PC-3 (cell line): ENCODE data around the gene KRT35. TPM values are rescaled to one million over a fixed set of nuclear protein-coding genes. Genes with fewer than 3 reads are reported as not detected.

Experiments used
- ATAC-seq: fragments of 200-7000 bp; cut with Tn5 transposase; 2 replicates; pipeline ENCODE4 v1.9.1; 2020; ENCODE audit warnings: mild to moderate bottlenecking, moderate library complexity
- BruUV-seq: library from RNA; stranded (reverse); fragments of 400-500 nt; replicated peaks from 2 replicates; lab custom pipeline; 2021; lab: Mats Ljungman, UMichigan
- CTCF ChIA-PET: fragments of 300-600 bp; sonication (Branson Sonifier 250); formaldehyde crosslinking; loops from one replicate; lab custom pipeline; 2022; ENCODE audit warnings: antibody characterized with exemption; lab: Charles Lee
- POLR2A ChIA-PET: fragments of 300-600 bp; sonication (Branson Sonifier 250); formaldehyde crosslinking; loops from one replicate; lab custom pipeline; 2022; ENCODE audit warnings: antibody characterized with exemption; ENCODE audit not compliant: unreplicated experiment; lab: Charles Lee
- DNase-seq: peaks from one replicate; pipeline ENCODE4 v3.0.0-alpha.2; 2015
- H2AFZ ChIP-seq: fragments of 300-600 bp; sonication (generic); 2 replicates; pipeline ENCODE4 v1.6.0; 2016; ENCODE audit warnings: antibody characterized with exemption, low read length
- H3F3A ChIP-seq: fragments of 300-600 bp; sonication (generic); one replicate; pipeline ENCODE4 v1.6.0; 2017; ENCODE audit warnings: antibody characterized with exemption, low read length, control low read depth, mild to moderate bottlenecking; ENCODE audit not compliant: unreplicated experiment
- H3K27ac ChIP-seq: fragments of 300-600 bp; sonication (generic); 2 replicates; pipeline ENCODE4 v1.5.1; 2016; ENCODE audit warnings: mild to moderate bottlenecking, low read length
- H3K27me3 ChIP-seq: fragments of 300-600 bp; sonication (generic); 2 replicates; pipeline ENCODE4 v1.6.1; 2016; ENCODE audit warnings: low read length, mixed read lengths
- H3K36me3 ChIP-seq: fragments of 300-600 bp; sonication (generic); 2 replicates; pipeline ENCODE4 v1.6.1; 2016; ENCODE audit warnings: low read depth, mixed run types, low read length, mixed read lengths
- H3K4me1 ChIP-seq: fragments of 300-600 bp; sonication (generic); 2 replicates; pipeline ENCODE4 v1.5.1; 2016; ENCODE audit warnings: low read length; ENCODE audit not compliant: insufficient read depth
- H3K4me2 ChIP-seq: fragments of 300-600 bp; sonication (generic); 2 replicates; pipeline ENCODE4 v1.6.0; 2016; ENCODE audit warnings: low read length
- H3K4me3 ChIP-seq: fragments of 300-600 bp; sonication (generic); 2 replicates; pipeline ENCODE4 v1.5.1; 2016; ENCODE audit warnings: mild to moderate bottlenecking, low read length, mixed read lengths
- H3K79me2 ChIP-seq: fragments of 300-600 bp; sonication (generic); 2 replicates; pipeline ENCODE4 v1.6.1; 2017; ENCODE audit warnings: low read length, mixed read lengths
- H3K9ac ChIP-seq: fragments of 300-600 bp; sonication (generic); 2 replicates; pipeline ENCODE4 v1.6.0; 2016; ENCODE audit warnings: mild to moderate bottlenecking, low read length
- H3K9me2 ChIP-seq: fragments of 300-600 bp; sonication (generic); replicated peaks from 2 replicates; pipeline ENCODE4 v1.6.1; 2016; ENCODE audit warnings: mixed run types, low read length, mixed read lengths
- H3K9me3 ChIP-seq: fragments of 300-600 bp; sonication (generic); 2 replicates; pipeline ENCODE4 v1.6.1; 2016; ENCODE audit warnings: low read length, mixed read lengths
- H4K20me1 ChIP-seq: fragments of 300-600 bp; sonication (generic); 2 replicates; pipeline ENCODE4 v1.6.1; 2016; ENCODE audit warnings: low read length, mixed read lengths
- CTCF ChIP-seq: fragments of 300-600 bp; sonication (generic); conservative IDR thresholded peaks from 2 replicates; pipeline ENCODE4 v1.5.1; 2017; ENCODE audit warnings: antibody characterized with exemption, low read depth, mild to moderate bottlenecking, low read length
- EZH2 ChIP-seq: fragments of 300-600 bp; sonication (generic); IDR thresholded peaks from one replicate; pipeline ENCODE4 v1.6.1; 2017; ENCODE audit warnings: antibody characterized with exemption, mild to moderate bottlenecking, low read length; ENCODE audit not compliant: unreplicated experiment
- EZH2phosphoT487 ChIP-seq: fragments of 300-600 bp; sonication (generic); IDR thresholded peaks from 2 replicates; pipeline ENCODE4 v1.6.1; 2018; ENCODE audit warnings: mild to moderate bottlenecking, antibody characterized with exemption, low read length, borderline replicate concordance
- intact Hi-C: fragments of 100-400 bp; cut with micrococcal nuclease; formaldehyde crosslinking; loops from 2 replicates; pipeline ENCODE4 v1.9.0; 2023
- total RNA-seq: library from RNA; depleted of rRNA; stranded (reverse); fragments of >200 nt; gene quantifications from 2 replicates; pipeline ENCODE4 v1.2.3, GENCODE V29; 2014

Gene KRT35
- total RNA-seq, 1 experiment from 2014 or later, result not detected

- Histone ChIP-seq H3K4me1 (no peaks in the 10 kb centered on the region), H3K27me3 (no peaks in the 10 kb centered on the region), H3F3A (no peaks in the 10 kb centered on the region), H3K9me2 (no peaks in the 10 kb centered on the region), H3K4me2 (no peak within 1 kb of the TSS), H3K27ac (no peak within 1 kb of the TSS), H3K9me3 (no peaks in the 10 kb centered on the region), H3K79me2 (no peaks in the 10 kb centered on the region), H3K4me3 (no peak within 1 kb of the TSS), H4K20me1 (no peaks in the 10 kb centered on the region), H3K9ac (no peak within 1 kb of the TSS), H3K36me3 (no peaks in the 10 kb centered on the region), H2AFZ (no peak within 1 kb of the TSS)
- no TSS peak for BruUV-seq
- DNase-seq (no peak), ATAC-seq (no peak)
- CTCF ChIA-PET, result no interaction called here
- TF ChIP-seq EZH2phosphoT487 (no peak), CTCF (no peak), EZH2 (no peak)
- intact Hi-C loops, result no loop called here
- POLR2A ChIA-PET, result no interaction called here
Observed at GRCh38 chr17:41440531-41441033, 40.4 kb downstream of the KRT35 start, which contains the start of gene KRT38. Gene KRT38 (minus strand): TSS chr17:41440983. CDS start chr17:41440921, 62 bp downstream.

- Histone ChIP-seq H3F3A (no peaks in the 10 kb centered on the region), H3K27me3 (no peaks in the 10 kb centered on the region), H4K20me1 (no peaks in the 10 kb centered on the region), H3K4me1 (no peaks in the 10 kb centered on the region), H3K4me3 (no peak overlapping the region), H3K9ac (no peak overlapping the region), H3K36me3 (no peaks in the 10 kb centered on the region), H2AFZ (no peak overlapping the region), H3K9me2 (no peaks in the 10 kb centered on the region), H3K9me3 (no peaks in the 10 kb centered on the region), H3K4me2 (no peak overlapping the region), H3K79me2 (no peaks in the 10 kb centered on the region), H3K27ac (no peak overlapping the region)
- intact Hi-C loops, result no loop called here
- DNase-seq (no peak), ATAC-seq (no peak)
- TF ChIP-seq EZH2phosphoT487 (no peak), EZH2 (no peak), CTCF (no peak)
- ChIA-PET POLR2A (no interaction called here), CTCF (no interaction called here)
- no TSS peak for BruUV-seq
Observed at GRCh38 chr17:41439375-41439774, 41.6 kb downstream of the KRT35 start.

- no peaks in the 10 kb centered on the region for H3F3A ChIP-seq
- no peaks in the 10 kb centered on the region for H3K27me3 ChIP-seq
- H3K9me2 ChIP-seq, result no peaks in the 10 kb centered on the region
- H2AFZ ChIP-seq, result no peak overlapping the region
- H3K9ac ChIP-seq, result no peak overlapping the region
- CTCF ChIA-PET, result no interaction called here
- no peak overlapping the region for H3K27ac ChIP-seq
- no peaks in the 10 kb centered on the region for H3K36me3 ChIP-seq
- intact Hi-C loops, result no loop called here
- no peaks in the 10 kb centered on the region for H3K4me1 ChIP-seq
- no peak overlapping the region for H3K4me2 ChIP-seq
- H4K20me1 ChIP-seq, result no peaks in the 10 kb centered on the region
- POLR2A ChIA-PET, result no interaction called here
- no peak for DNase-seq
- no peak overlapping the region for H3K4me3 ChIP-seq
- no peak for TF ChIP-seq EZH2
- TF ChIP-seq CTCF, result no peak
- no peak for TF ChIP-seq EZH2phosphoT487
- no peaks in the 10 kb centered on the region for H3K79me2 ChIP-seq
- no peak for ATAC-seq
- no TSS peak for BruUV-seq
- H3K9me3 ChIP-seq, result no peaks in the 10 kb centered on the region
Observed at GRCh38 chr17:41437769-41438168, 43.2 kb downstream of the KRT35 start.
